Small intestine (tissue), 7 donors: ENCODE data around the gene ZNF326. TPM values are rescaled to one million over a fixed set of nuclear protein-coding genes. Genes with fewer than 3 reads are reported as not detected.

ENCODE experiments used
- DNase-seq, 2 donors: peaks; one replicate each; pipeline versions ENCODE4 v3.0.0 to v3.0.0-alpha.2; 2013
- FAIRE-seq: peaks from 2 replicates; lab custom pipeline; 2012; peaks lifted over from hg19 to GRCh38; lab: Jason Lieb, UNC
- H3K27ac ChIP-seq, 3 donors: one replicate each; pipeline ENCODE4 v1.5.1; 2013; ENCODE audit warnings: low read length in 2 of 3, mild to moderate bottlenecking in 2 of 3, control low read depth in 1 of 3, inconsistent platforms in 1 of 3, low read depth in 1 of 3, moderate library complexity in 1 of 3
- H3K27me3 ChIP-seq, 3 donors: one replicate each; pipeline ENCODE4 v1.6.1; 2013; ENCODE audit warnings: low read length in 3 of 3, inconsistent platforms in 1 of 3; ENCODE audit not compliant: control insufficient read depth in 3 of 3, insufficient read depth in 3 of 3
- H3K36me3 ChIP-seq, 3 donors: one replicate each; pipeline ENCODE4 v1.6.1; 2013; ENCODE audit warnings: low read length in 3 of 3, inconsistent platforms in 1 of 3, low read depth in 1 of 3, mild to moderate bottlenecking in 1 of 3, moderate library complexity in 1 of 3; ENCODE audit not compliant: control insufficient read depth in 3 of 3, insufficient read depth in 2 of 3
- H3K4me1 ChIP-seq, 3 donors: one replicate each; pipeline ENCODE4 v1.6.1; 2013; ENCODE audit warnings: low read length in 2 of 3, inconsistent platforms in 1 of 3, low read depth in 1 of 3, mild to moderate bottlenecking in 1 of 3, moderate library complexity in 1 of 3; ENCODE audit not compliant: control insufficient read depth in 3 of 3, insufficient read depth in 2 of 3
- H3K4me3 ChIP-seq, 3 donors: one replicate each; pipeline ENCODE4 v1.5.1; 2013; ENCODE audit warnings: low read length in 3 of 3, control low read depth in 1 of 3, inconsistent platforms in 1 of 3, low read depth in 1 of 3, mild to moderate bottlenecking in 1 of 3, moderate library complexity in 1 of 3
- H3K9me3 ChIP-seq, 2 donors: one replicate each; pipeline ENCODE4 v1.6.1; 2013; ENCODE audit warnings: low read depth in 1 of 2, low read length in 1 of 2; ENCODE audit not compliant: control insufficient read depth in 2 of 2, insufficient read depth in 1 of 2
- WGBS, 3 donors: extraction: QIAGEN DNeasy Blood & Tissue Kit; methylation state at CpG; one replicate each; pipeline ENCODE4 v1.1.7; 2013; 5-methylcytosine and 5-hydroxymethylcytosine counted together
- polyA plus RNA-seq, 4 donors: library from polyadenylated mRNA; stranded (reverse) in 3 of 4; unstranded in 1 of 4; fragments of 200-250 nt in 3 of 4; fragments of 120-200 nt in 1 of 4; gene quantifications; one replicate each; pipeline versions ENCODE4 v1.2.1 to v1.2.3, GENCODE V29; 2013
- donor health status: healthy with polysubstance abuse.
- donor health status: control.
- donor health status: control.
- donor health status: Bipolar disorder and iron deficiency.
- donor health status: healthy.

ZNF326 gene
- polyA plus RNA-seq, 4 donors, result 11.3 to 49.0 (median 18.7) TPM

DNA sequence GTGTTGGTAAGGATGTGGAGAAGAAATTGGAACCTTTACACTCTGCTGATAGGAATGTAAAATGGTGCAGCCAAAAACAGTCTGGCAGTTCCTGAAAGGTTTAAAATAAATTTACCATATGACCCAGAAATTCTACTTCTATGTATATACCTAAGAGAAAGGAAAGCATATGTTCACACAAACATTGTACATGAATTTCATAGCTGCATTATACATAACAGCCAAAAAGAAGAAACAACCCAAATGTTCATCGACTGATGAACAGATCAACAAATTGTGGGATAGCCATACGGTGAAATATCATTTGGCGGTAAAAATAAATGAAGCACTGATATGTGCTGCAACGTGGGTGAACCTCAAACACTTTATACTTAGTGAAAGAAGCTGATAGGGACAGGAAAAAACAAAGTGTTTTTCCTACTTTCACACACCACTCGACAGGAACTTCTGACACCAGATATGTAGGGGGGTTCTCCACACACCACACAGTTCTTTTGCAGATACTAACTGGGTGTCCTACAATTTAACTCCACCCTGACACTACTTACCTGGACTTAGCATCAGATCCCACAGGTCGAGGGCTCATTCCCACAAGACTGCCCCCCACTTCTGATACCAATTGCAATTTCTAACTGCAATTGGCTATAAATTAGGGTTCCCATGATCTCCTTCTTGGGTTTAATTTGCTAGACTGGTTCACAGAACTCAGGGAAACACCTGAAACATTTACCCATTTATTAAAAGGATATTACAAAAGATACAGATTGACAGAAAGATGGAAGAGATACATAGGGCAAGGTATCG, 35.9 kb upstream of the ZNF326 start:
- peaks cover 0 to 14% (median 0%) of the 10 kb centered on the region in 3 donors for H3K4me1 ChIP-seq
- no peaks in the 10 kb centered on the region for H3K27me3 ChIP-seq
- no peak overlapping the region for H3K27ac ChIP-seq
- no peak for FAIRE-seq
- peaks cover 0 to under 1% of the 10 kb centered on the region in 2 donors for H3K9me3 ChIP-seq
- H3K36me3 ChIP-seq, result no peaks in the 10 kb centered on the region
- H3K4me3 ChIP-seq, result no peak overlapping the region
- 84 to 85% (median 84%) methylated on average over 7 of the region's 7 CpGs for WGBS, 3 donors
- DNase-seq, result no peak

DNA sequence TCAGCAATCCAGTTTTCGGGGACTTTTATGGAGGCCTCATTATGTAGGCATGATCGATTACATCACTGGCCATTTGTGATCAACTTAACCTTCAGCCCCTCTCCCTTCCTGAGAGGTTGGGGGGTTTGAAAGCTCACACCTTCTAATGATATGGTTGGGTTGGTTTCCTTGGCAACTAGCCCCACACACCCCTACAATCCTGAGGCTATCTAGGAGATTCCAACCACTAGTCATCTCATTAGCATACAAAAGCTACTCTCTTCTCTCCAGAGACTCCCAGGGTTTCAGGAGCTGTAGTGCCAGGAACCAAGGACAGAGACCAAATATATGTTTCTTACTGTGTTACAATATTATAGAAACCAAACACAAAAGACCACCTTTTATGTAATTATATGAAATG, 35.2 kb upstream of the ZNF326 start:
- H3K27ac ChIP-seq, result no peak overlapping the region
- peaks cover 0 to 14% (median 0%) of the 10 kb centered on the region in 3 donors for H3K4me1 ChIP-seq
- no peaks in the 10 kb centered on the region for H3K36me3 ChIP-seq
- H3K4me3 ChIP-seq, result no peak overlapping the region
- WGBS, 3 donors, result 92 to 95% (median 95%) methylated on average over 2 of the region's 2 CpGs
- DNase-seq, result no peak
- H3K9me3 ChIP-seq, result no peaks in the 10 kb centered on the region
- no peaks in the 10 kb centered on the region for H3K27me3 ChIP-seq
- no peak for FAIRE-seq

DNA sequence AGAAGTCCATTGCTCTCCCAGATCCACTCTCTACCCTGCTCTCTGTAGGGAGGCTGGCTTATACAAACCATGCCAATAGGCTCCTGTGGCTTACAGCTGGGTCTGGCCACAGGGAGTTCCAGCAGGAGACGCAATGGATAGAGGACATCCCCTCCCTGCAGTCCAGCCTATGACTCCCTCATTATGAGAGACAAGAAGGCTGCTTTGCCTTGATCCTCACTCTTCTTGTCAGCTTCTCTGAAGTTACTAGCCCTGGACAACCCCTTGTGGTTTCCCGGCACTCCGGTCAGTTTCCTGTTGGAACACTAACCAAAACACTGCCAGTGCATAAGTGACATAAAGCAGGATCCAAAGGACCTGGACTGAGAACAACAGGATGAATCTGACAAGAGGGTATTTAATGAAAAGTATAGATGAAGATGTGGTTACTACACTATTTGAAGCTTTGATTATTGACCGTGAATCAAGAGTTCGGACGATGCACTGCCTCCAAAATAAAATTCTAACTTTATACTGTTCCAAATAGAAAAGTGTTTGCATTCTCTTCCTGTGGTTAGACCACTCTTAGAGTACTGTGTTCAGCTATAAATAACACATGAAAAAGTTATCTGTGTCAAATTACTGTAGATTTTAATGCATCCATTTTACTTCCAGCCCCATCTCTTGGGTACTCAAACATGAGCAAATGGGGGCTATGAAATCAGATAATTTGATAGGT, 32.7 kb upstream of the ZNF326 start:
- Histone ChIP-seq H3K27me3 (no peaks in the 10 kb centered on the region), H3K4me1 (peaks cover 0 to under 1% (median 0%) of the 10 kb centered on the region in 3 donors), H3K27ac (no peak overlapping the region), H3K4me3 (no peak overlapping the region), H3K9me3 (no peaks in the 10 kb centered on the region), H3K36me3 (no peaks in the 10 kb centered on the region)
- FAIRE-seq, result no peak
- no peak for DNase-seq
- 48 to 86% (median 67%) methylated on average over 6 of the region's 6 CpGs for WGBS, 3 donors

DNA sequence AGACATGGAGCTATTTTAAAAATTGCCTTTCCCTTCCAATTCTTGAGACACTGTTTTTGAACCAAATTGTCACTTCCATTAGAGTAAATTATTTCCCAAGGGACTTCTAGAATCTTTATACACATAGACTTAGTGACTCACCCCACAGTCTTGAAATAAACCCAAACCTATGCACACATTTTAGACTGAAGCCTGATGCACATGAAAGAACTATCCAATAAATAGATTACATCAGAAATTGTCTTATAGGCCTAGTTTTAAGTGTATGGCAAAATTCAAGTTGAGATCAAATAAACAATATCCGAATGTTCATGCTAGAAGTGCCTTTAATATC, 32.2 kb upstream of the ZNF326 start:
- 85 to 94% (median 90%) methylated on average over 1 of the region's 1 CpG for WGBS, 3 donors
- H3K4me3 ChIP-seq, result no peak overlapping the region
- no peaks in the 10 kb centered on the region for H3K27me3 ChIP-seq
- DNase-seq (no peak), FAIRE-seq (no peak)
- H3K4me1 ChIP-seq, result no peaks in the 10 kb centered on the region
- H3K9me3 ChIP-seq, result no peaks in the 10 kb centered on the region
- no peaks in the 10 kb centered on the region for H3K36me3 ChIP-seq
- H3K27ac ChIP-seq, result no peak overlapping the region

DNA sequence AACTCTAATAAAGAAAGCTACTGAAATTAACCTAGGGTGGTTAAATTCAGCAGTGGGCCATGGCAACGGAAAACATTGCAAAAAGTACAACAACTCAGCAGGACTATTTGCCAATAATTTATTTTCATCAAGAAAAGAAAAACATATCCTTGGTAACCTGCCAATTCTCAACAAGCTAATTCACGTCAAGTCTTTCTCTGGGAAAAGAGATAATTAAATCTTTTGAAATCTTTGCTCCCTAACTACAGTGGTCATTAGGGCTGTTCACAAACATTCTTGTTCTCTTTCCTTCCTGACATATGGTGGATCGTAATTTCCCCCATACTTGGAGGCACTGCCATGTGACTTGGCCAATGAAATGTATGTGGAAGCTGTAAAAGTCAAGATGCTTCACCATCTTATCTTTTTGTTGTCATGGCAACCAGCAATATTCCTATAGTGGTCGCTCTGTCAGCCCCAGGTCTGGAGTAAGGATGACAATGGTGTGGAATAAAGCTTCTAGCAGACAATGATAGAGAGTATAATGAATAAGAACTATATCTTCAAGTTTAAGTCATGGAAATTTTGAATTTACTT, 29.6 kb upstream of the ZNF326 start:
- 56 to 67% (median 66%) methylated on average over 4 of the region's 4 CpGs for WGBS, 3 donors
- no peaks in the 10 kb centered on the region for H3K27me3 ChIP-seq
- no peaks in the 10 kb centered on the region for H3K9me3 ChIP-seq
- H3K4me1 ChIP-seq, result no peaks in the 10 kb centered on the region
- H3K36me3 ChIP-seq, result no peaks in the 10 kb centered on the region
- no peak overlapping the region for H3K27ac ChIP-seq
- no peak for DNase-seq
- FAIRE-seq, result no peak
- no peak overlapping the region for H3K4me3 ChIP-seq

DNA sequence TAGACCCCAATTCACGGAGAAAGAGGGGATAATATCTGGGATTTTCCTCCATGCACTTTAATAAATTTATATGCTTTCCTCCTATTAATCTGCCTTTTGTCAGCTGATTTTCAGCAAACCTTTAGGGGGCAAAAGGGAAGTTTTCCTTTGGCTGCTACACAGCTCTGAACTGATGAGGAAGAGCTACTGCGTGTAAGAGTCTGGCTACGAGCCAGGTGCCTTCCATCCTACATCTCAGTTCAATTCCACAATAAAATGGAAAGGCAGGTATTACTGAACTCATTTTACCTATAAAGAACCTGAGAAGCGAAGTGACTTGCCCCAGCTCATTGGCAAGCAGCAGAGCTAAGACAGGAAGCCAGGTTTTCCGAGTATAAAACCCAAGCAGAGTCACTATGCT, 28.3 kb upstream of the ZNF326 start:
- no peak for FAIRE-seq
- WGBS, 3 donors, result 51 to 66% (median 62%) methylated on average over 5 of the region's 5 CpGs
- Histone ChIP-seq H3K4me3 (no peak overlapping the region), H3K27ac (no peak overlapping the region), H3K27me3 (no peaks in the 10 kb centered on the region), H3K9me3 (no peaks in the 10 kb centered on the region), H3K4me1 (no peaks in the 10 kb centered on the region), H3K36me3 (no peaks in the 10 kb centered on the region)
- no peak for DNase-seq

DNA sequence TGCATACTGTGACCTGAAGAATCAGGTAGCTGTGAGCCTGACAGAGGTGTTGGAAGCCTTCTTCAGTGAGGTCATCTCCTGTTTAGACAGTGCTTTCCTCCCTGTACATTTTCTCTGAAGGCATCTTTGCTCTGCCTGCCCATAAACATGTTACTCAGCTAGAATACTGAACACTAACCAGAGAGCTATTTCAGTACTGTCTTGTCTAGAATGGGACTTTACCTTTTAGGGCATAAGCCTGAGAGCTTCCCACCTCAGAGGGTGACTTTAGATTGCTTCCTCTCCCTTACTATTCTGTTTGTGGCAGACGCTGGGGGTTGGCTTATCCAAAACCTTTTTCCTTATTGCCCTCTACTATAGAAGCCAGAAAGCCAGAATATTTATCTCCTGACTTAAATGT, 23.3 kb upstream of the ZNF326 start:
- Histone ChIP-seq H3K9me3 (no peaks in the 10 kb centered on the region), H3K27me3 (no peaks in the 10 kb centered on the region), H3K27ac (no peak overlapping the region), H3K4me3 (no peak overlapping the region), H3K4me1 (no peaks in the 10 kb centered on the region), H3K36me3 (no peaks in the 10 kb centered on the region)
- FAIRE-seq (no peak), DNase-seq (no peak)
- WGBS, 3 donors, result 37 to 53% (median 51%) methylated on average over 1 of the region's 1 CpG

DNA sequence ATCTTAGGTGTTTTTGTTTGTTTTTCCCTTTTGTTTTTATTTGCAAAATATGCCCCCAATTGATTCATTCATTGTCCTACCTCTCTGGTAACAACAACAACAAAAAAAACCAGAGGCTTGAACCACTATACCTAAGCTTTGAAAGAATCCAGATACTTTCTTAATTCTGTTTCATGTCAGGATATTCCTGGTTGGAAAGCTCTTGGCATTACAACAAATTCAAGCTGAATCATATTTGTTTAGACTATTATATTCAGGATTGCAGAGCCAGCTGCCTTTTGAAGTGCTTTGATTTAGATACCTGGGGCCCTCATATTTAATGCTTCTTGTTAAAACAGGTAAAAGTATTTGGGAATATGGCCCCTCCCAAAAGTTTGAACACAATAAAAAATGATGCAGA, 22.9 kb upstream of the ZNF326 start:
- H3K36me3 ChIP-seq, result no peaks in the 10 kb centered on the region
- FAIRE-seq, result no peak

More for the DNA sequence above, 22.9 kb upstream of the ZNF326 start:
- Histone ChIP-seq H3K27me3 (no peaks in the 10 kb centered on the region), H3K9me3 (no peaks in the 10 kb centered on the region), H3K4me3 (no peak overlapping the region), H3K27ac (no peak overlapping the region), H3K4me1 (no peaks in the 10 kb centered on the region)
- no peak for DNase-seq
